ENCODE results near the gene WWC2. TPM values are rescaled to one million over a fixed set of nuclear protein-coding genes. Genes with fewer than 3 reads are reported as not detected.
"Not testable (repeated sequence)": the region's sequence is repeated elsewhere in the genome, so short reads cannot be mapped to it uniquely, and the experiment has no call there.

WWC2 gene
- total RNA-seq, 1 donor from 2014 or later = 46.2 TPM

DNA sequence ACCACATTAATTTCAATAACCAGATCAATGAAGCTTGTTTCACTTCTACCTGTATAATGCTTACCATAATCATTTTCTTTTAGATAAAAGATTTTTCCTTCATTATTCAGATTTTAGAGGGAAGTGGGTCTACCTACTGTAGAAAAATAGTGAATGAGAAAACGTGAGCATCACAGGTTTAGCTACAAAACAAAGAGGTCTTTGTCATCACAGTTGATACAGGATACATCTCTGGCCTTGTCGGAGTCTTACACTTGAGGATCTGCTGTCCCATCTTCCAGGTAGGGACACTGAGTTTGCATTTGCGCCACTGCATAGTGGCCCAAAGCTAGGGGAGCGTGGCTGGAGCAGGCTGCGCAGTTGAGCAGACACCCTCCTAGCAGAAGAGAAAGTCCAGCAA lies 222.5 kb downstream of the WWC2 start:
- no peak for DNase-seq (ENCODE audit: low read depth)
- H3K4me3 ChIP-seq (ENCODE audit: low read depth, low read length) = no peak overlapping the region
- TF ChIP-seq CTCF (conservative IDR thresholded peaks at IDR 0.05; ENCODE audit: low read depth, low read length) = no peak

GRCh38 chr4:183322326-183322725 lies 223.3 kb downstream of the WWC2 start, which contains the start of gene CLDN24:
CLDN24 (minus strand) TSS chr4:183322426; CDS start chr4:183322426, 0 bp downstream.
- no peak for DNase-seq (ENCODE audit: low read depth)
- no peak within 1 kb of the TSS for H3K4me3 ChIP-seq (ENCODE audit: low read depth, low read length)
- TF ChIP-seq CTCF (conservative IDR thresholded peaks at IDR 0.05; ENCODE audit: low read depth, low read length) = no peak

DNA sequence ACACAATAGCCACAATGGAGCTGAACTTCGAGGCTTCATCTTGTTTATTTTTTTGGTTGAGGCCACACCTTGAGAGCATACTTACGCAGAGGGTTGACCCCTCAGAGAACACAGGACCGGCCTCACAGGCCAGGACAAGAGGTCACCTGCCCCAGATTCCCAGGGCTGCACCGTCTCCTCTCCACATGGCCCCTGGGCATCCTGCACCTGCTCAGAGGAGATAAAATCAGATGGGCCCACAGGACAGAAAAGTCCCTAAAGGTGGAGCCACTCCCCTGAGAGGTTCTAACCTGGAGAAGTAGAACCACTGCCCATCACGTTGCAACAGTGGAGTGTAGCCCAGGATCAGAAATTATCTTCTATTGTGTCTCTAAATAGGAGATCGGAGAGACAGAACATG lies 224.2 kb downstream of the WWC2 start:
- no peak for TF ChIP-seq CTCF (conservative IDR thresholded peaks at IDR 0.05; ENCODE audit: low read depth, low read length)
- H3K4me3 ChIP-seq (ENCODE audit: low read depth, low read length) = no peak overlapping the region
- no peak for DNase-seq (ENCODE audit: low read depth)

GRCh38 chr4:183324056-183324455 lies 225.0 kb downstream of the WWC2 start:
- not testable (repeated sequence) for H3K4me3 ChIP-seq (ENCODE audit: low read depth, low read length); DNase-seq (ENCODE audit: low read depth)

- TF ChIP-seq CTCF (conservative IDR thresholded peaks at IDR 0.05; ENCODE audit: low read depth, low read length) = no peak
- no peak overlapping the region for H3K4me3 ChIP-seq (ENCODE audit: low read depth, low read length)
- no peak for DNase-seq (ENCODE audit: low read depth)
Measured at GRCh38 chr4:183324619-183325018, 225.6 kb downstream of the WWC2 start.

- not testable (repeated sequence) for DNase-seq (ENCODE audit: low read depth); H3K4me3 ChIP-seq (ENCODE audit: low read depth, low read length)
Measured at GRCh38 chr4:183326387-183326786, 227.3 kb downstream of the WWC2 start.

DNA sequence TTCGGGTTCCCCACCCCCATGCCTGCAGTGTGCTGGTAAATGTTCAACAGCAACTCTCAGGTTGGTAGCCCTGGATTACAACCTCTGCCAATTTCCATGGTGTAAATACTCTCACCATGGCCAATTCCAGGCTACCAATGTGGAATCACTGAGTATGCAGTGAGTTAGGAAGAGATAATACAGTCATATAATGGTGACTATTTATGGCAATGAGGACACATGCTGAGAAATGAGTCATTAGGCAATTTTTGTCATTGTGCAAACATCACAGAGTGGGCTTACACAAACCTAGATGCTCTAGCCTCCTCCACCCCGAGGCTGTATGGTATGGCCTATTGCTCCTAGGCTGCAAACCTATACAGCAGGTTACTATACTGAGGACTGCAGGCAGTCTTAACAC lies 227.8 kb downstream of the WWC2 start:
- no peak for DNase-seq (ENCODE audit: low read depth)
- no peak overlapping the region for H3K4me3 ChIP-seq (ENCODE audit: low read depth, low read length)
- no peak for TF ChIP-seq CTCF (conservative IDR thresholded peaks at IDR 0.05; ENCODE audit: low read depth, low read length)

DNA sequence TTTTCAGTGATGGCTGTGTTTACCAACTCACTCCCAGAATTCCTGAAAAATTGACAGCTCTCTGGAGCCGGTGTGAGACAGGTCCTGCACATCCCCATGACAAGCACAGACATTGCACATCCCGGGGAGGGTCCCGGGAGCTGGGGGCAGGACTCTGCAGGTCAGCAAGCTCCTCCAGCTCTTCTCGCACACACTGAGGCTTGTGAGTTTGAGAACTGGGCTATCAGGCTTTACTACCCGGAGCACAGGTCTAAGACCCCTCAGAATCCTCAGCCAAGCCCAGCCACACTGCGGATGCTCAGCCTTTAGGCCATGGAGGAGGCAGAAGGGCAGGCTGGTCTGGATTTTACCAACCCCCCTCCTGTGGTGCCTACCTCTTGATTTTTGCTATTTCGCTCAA lies 228.8 kb downstream of the WWC2 start:
- TF ChIP-seq CTCF (conservative IDR thresholded peaks at IDR 0.05; ENCODE audit: low read depth, low read length) = no peak
- no peak overlapping the region for H3K4me3 ChIP-seq (ENCODE audit: low read depth, low read length)
- no peak for DNase-seq (ENCODE audit: low read depth)

All from epithelial cell of proximal tubule (primary cell).